Endothelial cell of umbilical vein (primary cell): ENCODE measurements around the gene RER1. TPM values are rescaled to one million over a fixed set of nuclear protein-coding genes. Genes with fewer than 3 reads are reported as not detected.

Experiments used
- BruUV-seq: library from RNA; stranded (reverse); fragments of 400-500 nt; replicated peaks from 2 replicates; lab custom pipeline; 2021; lab: Mats Ljungman, UMichigan
- CTCF ChIA-PET: fragments of 300-600, 350-600 bp; sonication (Branson Sonifier 250); formaldehyde crosslinking; loops from one replicate; lab custom pipeline; 2021; ENCODE audit warnings: antibody characterized with exemption, inconsistent platforms; lab: Charles Lee
- POLR2A ChIA-PET: fragments of 300-600, 350-600 bp; sonication (Branson Sonifier 250); formaldehyde crosslinking; loops from one replicate; lab custom pipeline; 2021; ENCODE audit warnings: antibody characterized with exemption, inconsistent platforms; lab: Charles Lee
- DNase-seq: peaks from one replicate; pipeline ENCODE4 v3.0.0-alpha.2; 2011; ENCODE audit warnings: low read depth, low spot score
- FAIRE-seq: peaks from 2 replicates; lab custom pipeline; 2011; peaks lifted over from hg19 to GRCh38; lab: Jason Lieb, UNC
- H2AFZ ChIP-seq: 2 replicates; pipeline ENCODE4 v1.6.0; 2012; ENCODE audit warnings: low read depth, low read length, control low read depth, inconsistent platforms
- H3K27ac ChIP-seq: 2 replicates; pipeline ENCODE4 v1.5.1; 2011; ENCODE audit warnings: low read depth, mild to moderate bottlenecking, control low read depth, low read length, moderate library complexity; ENCODE audit not compliant: insufficient read depth
- H3K27me3 ChIP-seq, 2 experiments: 2 replicates each; pipeline versions ENCODE4 v1.6.0 to v1.6.1; 2011; ENCODE audit warnings: low read length in 2 of 2, mixed read lengths in 1 of 2; ENCODE audit not compliant: control insufficient read depth in 2 of 2, insufficient read depth in 2 of 2
- H3K36me3 ChIP-seq, 2 experiments: 2 replicates in 1 of 2; 3 replicates in 1 of 2; pipeline ENCODE4 v1.5.1; 2011; ENCODE audit warnings: low read length in 2 of 2, mild to moderate bottlenecking in 1 of 2, moderate library complexity in 1 of 2; ENCODE audit not compliant: control insufficient read depth in 2 of 2, insufficient read depth in 2 of 2; ENCODE audit errors: extremely low read depth in 1 of 2
- H3K4me1 ChIP-seq: 3 replicates; pipeline ENCODE4 v1.5.1; 2011; ENCODE audit warnings: mild to moderate bottlenecking, low read length; ENCODE audit not compliant: control insufficient read depth, insufficient read depth; ENCODE audit errors: extremely low read depth
- H3K4me2 ChIP-seq: 2 replicates; pipeline ENCODE4 v1.6.1; 2011; ENCODE audit warnings: low read length, control low read depth, mixed read lengths; ENCODE audit not compliant: insufficient read depth
- H3K4me3 ChIP-seq, 3 experiments: fragments of 200-600 bp in 1 of 3; sonication (generic), shearing (Covaris generic) in 1 of 3; replicated peaks in 1 of 3; 2 replicates each; pipeline ENCODE4 v1.5.1; 2011 to 2016; ENCODE audit warnings: control low read depth in 3 of 3, low read length in 3 of 3, mild to moderate bottlenecking in 2 of 3, inconsistent platforms in 1 of 3, low read depth in 1 of 3, moderate library complexity in 1 of 3; ENCODE audit not compliant: insufficient read depth in 1 of 3
- H3K79me2 ChIP-seq: 2 replicates; pipeline ENCODE4 v1.6.0; 2012; ENCODE audit warnings: low read length, inconsistent platforms; ENCODE audit not compliant: control insufficient read depth, insufficient read depth
- H3K9ac ChIP-seq: replicated peaks from 2 replicates; pipeline ENCODE3; 2011; ENCODE audit warnings: low read length, control low read depth; ENCODE audit not compliant: insufficient read depth; ENCODE audit errors: extremely low read depth
- H3K9me1 ChIP-seq: replicated peaks from 3 replicates; pipeline ENCODE4 v1.6.0; 2011; ENCODE audit warnings: mild to moderate bottlenecking, low read length; ENCODE audit not compliant: control insufficient read depth, insufficient read depth; ENCODE audit errors: extremely low read depth
- H3K9me3 ChIP-seq: replicated peaks from 2 replicates; pipeline ENCODE4 v1.5.1; 2012; ENCODE audit warnings: low read length, inconsistent platforms; ENCODE audit not compliant: control insufficient read depth, insufficient read depth
- H4K20me1 ChIP-seq: replicated peaks from 2 replicates; pipeline ENCODE3; 2011; ENCODE audit warnings: mild to moderate bottlenecking, low read length; ENCODE audit not compliant: control insufficient read depth, insufficient read depth; ENCODE audit errors: extremely low read depth
- EZH2 ChIP-seq: IDR thresholded peaks from 2 replicates; pipeline ENCODE4 v1.6.1; 2012; ENCODE audit warnings: borderline replicate concordance, low read depth, mild to moderate bottlenecking, moderate library complexity, low read length, inconsistent platforms; ENCODE audit not compliant: severe bottlenecking
- FOS ChIP-seq: IDR thresholded peaks from 2 replicates; pipeline ENCODE4 v1.6.1; 2011; ENCODE audit warnings: mild to moderate bottlenecking, low read length, moderate library complexity, borderline replicate concordance; ENCODE audit not compliant: insufficient read depth
- GATA2 ChIP-seq: IDR thresholded peaks from 2 replicates; pipeline ENCODE4 v1.7.0; 2011; ENCODE audit warnings: low read depth, mild to moderate bottlenecking, moderate library complexity, mixed read lengths, low read length; ENCODE audit not compliant: insufficient read length, insufficient read depth
- JUN ChIP-seq: IDR thresholded peaks from 2 replicates; pipeline ENCODE4 v1.6.1; 2011; ENCODE audit warnings: borderline replicate concordance, low read depth; ENCODE audit not compliant: insufficient read length, insufficient read depth
- MAX ChIP-seq: IDR thresholded peaks from 2 replicates; pipeline ENCODE4 v1.6.1; 2011; ENCODE audit not compliant: insufficient read depth, insufficient read length
- POLR2A ChIP-seq: IDR thresholded peaks from 2 replicates; pipeline ENCODE4 v1.6.1; 2012; ENCODE audit warnings: low read depth, mild to moderate bottlenecking, control low read depth, low read length
- POLR2AphosphoS5 ChIP-seq: IDR thresholded peaks from 2 replicates; pipeline ENCODE4 v1.6.1; 2012; ENCODE audit warnings: low read depth, mild to moderate bottlenecking, control low read depth, low read length, moderate library complexity; ENCODE audit not compliant: insufficient read depth
- dilution Hi-C: fragments of 300-500 bp; cut with MboI; formaldehyde crosslinking; loops from one replicate; pipeline ENCODE4 v1.15.0; 2019; ENCODE audit warnings: low sequenced_read_pairs; ENCODE audit not compliant: extremely low pct_ligation_motif_present
- intact Hi-C: fragments of 100-400 bp; cut with micrococcal nuclease; formaldehyde crosslinking; loops from one replicate; pipeline ENCODE4 v1.10.0; 2022
- polyA plus RNA-seq, 4 experiments: library from polyadenylated mRNA; depleted of rRNA in 3 of 4; stranded (reverse) in 3 of 4; unstranded in 1 of 4; fragments of >200 nt; gene quantifications; 2 replicates each; pipeline versions ENCODE4 v1.2.1 to v1.2.3, GENCODE V29; 2011 to 2012; ENCODE audit warnings: missing spikeins in 1 of 4
- total RNA-seq: library from RNA; stranded (reverse); gene quantifications from 2 replicates; pipeline ENCODE4 v1.2.3, GENCODE V29; 2021
- TF ChIP-seq, protein P1 (sequence below), 2 donors: IDR thresholded peaks; 1 replicate in 1 of 2; 2 replicates in 1 of 2; pipeline ENCODE4 v1.5.1; 2011; ENCODE audit warnings: low read length in 2 of 2, mild to moderate bottlenecking in 2 of 2, moderate library complexity in 2 of 2, control low read depth in 1 of 2, inconsistent platforms in 1 of 2, low read depth in 1 of 2; ENCODE audit not compliant: insufficient read depth in 1 of 2; ENCODE audit errors: extremely low read depth in 1 of 2

Gene RER1
- total and polyA plus RNA-seq, 2 donors (not counting 3 experiments of a cell fraction or from before 2014, with no cell fraction given) = 179 to 292 TPM

DNA sequence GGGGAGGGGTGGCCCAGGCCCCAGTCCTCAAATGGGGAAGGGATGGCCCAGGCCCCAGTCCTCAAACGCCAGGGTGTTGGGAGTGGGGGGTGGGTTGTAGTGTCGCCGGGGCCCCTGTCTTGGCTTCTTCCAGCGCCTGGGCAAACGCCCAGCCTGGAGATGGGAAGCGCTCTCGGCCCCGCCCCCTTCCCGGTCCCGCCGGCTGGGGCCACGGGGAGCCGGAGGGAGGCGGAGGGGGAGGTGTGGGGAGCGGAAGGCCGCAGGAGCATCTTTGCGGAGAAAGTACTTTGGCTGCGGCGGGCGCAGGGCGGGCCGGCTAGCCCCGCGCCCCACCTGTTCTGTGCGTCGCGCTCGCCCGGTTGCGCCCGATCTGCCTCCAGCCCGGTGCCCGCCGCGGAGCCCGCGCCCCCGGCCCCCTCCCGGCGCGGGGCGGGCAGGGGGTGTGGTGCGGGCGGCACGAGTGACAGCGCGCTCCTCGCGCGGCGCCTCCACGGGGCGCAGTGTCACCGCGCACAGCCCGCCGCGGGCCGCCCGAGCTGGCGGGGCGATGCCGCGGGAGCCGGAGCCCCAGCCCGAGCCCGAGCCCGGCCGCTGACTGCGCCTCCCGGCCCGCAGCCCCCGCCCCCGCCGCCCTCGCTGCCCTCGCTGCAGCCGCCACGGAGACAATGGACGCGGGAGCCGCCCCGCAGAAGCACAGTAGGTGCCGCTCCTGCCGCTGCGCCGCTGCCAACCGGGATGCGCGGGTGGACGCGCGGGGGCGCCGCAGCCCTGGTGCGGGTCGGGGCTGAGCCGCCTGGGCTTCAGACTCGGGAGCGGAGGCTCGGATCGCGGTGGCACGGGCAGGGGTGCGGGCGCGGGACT lies 51.9 kb downstream of the RER1 start:
- H3K4me3 ChIP-seq = no peak overlapping the region
- peak; percentile 65 for TF ChIP-seq EZH2
- no peak for TF ChIP-seq GATA2
- TF ChIP-seq MAX = no peak
- TF ChIP-seq POLR2AphosphoS5 = no peak
- TF ChIP-seq, protein P1, sequence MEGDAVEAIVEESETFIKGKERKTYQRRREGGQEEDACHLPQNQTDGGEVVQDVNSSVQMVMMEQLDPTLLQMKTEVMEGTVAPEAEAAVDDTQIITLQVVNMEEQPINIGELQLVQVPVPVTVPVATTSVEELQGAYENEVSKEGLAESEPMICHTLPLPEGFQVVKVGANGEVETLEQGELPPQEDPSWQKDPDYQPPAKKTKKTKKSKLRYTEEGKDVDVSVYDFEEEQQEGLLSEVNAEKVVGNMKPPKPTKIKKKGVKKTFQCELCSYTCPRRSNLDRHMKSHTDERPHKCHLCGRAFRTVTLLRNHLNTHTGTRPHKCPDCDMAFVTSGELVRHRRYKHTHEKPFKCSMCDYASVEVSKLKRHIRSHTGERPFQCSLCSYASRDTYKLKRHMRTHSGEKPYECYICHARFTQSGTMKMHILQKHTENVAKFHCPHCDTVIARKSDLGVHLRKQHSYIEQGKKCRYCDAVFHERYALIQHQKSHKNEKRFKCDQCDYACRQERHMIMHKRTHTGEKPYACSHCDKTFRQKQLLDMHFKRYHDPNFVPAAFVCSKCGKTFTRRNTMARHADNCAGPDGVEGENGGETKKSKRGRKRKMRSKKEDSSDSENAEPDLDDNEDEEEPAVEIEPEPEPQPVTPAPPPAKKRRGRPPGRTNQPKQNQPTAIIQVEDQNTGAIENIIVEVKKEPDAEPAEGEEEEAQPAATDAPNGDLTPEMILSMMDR (IDR thresholded peaks at IDR 0.05; ENCODE audit: extremely low read depth in 1 of 2, insufficient read depth in 1 of 2, low read depth in 1 of 2, low read length in 2 of 2) = peak; percentile 10 to 26
- no peak for TF ChIP-seq POLR2A
- no peak for TF ChIP-seq FOS
- no peak for TF ChIP-seq JUN
- dilution Hi-C loops (no loop called here), intact Hi-C loops (loop anchor here (2.0 kb wide), 1 partner anchor 103 kb away; no protein-coding TSS in a partner anchor)
- BruUV-seq = no TSS peak
- no peaks in the 10 kb centered on the region for H3K9me3 ChIP-seq
- no peak overlapping the region for H3K4me2 ChIP-seq
- no peak overlapping the region for H3K27ac ChIP-seq
- CTCF ChIA-PET = interaction anchor here (0.6 to 1.0 kb wide), 2 partner anchors 65 to 105 kb away, joined by 3 read pairs; no protein-coding TSS in a partner anchor
- H3K27me3 ChIP-seq = peaks cover 6 to 13% of the 10 kb centered on the region in 2 experiments
- no peak for FAIRE-seq
- no peak overlapping the region for H2AFZ ChIP-seq
- no peak for DNase-seq
- no peaks in the 10 kb centered on the region for H3K9me1 ChIP-seq
- no peaks in the 10 kb centered on the region for H4K20me1 ChIP-seq
- no peaks in the 10 kb centered on the region for H3K36me3 ChIP-seq
- peaks cover 10% of the 10 kb centered on the region for H3K4me1 ChIP-seq
- no peaks in the 10 kb centered on the region for H3K79me2 ChIP-seq
- POLR2A ChIA-PET = no interaction called here
- no peak overlapping the region for H3K9ac ChIP-seq
